PC-9 (cell line): ENCODE results near the gene ARHGEF28.

Experiments
- CTCF ChIP-seq: fragments of 200-600 bp; sonication (generic); conservative IDR thresholded peaks from 2 replicates; pipeline ENCODE4 v1.6.1; 2017; ENCODE audit warnings: mixed run types, antibody characterized with exemption, mild to moderate bottlenecking, moderate library complexity
- EZH2 ChIP-seq: fragments of 200-600 bp; sonication (generic); IDR thresholded peaks from 2 replicates; pipeline ENCODE4 v1.8.0; 2017; ENCODE audit warnings: antibody characterized with exemption, low read depth

- TF ChIP-seq CTCF = no peak
- no peak for TF ChIP-seq EZH2
Measured at GRCh38 chr5:73826301-73827105, 200.5 kb downstream of the ARHGEF28 start.
